CD4-positive, alpha-beta memory T cell (primary cell): Measurements from ENCODE around the gene SPRY1. TPM values are rescaled to one million over a fixed set of nuclear protein-coding genes. Genes with fewer than 3 reads are reported as not detected.
A peak's percentile ranks its signal among the peaks of the same experiment; 100 is the strongest.

ENCODE experiments used
- CTCF ChIA-PET: fragments of 350-600 bp; sonication (Branson Sonifier 250); formaldehyde crosslinking; loops from one replicate; lab custom pipeline; 2021; ENCODE audit warnings: inconsistent platforms; ENCODE audit not compliant: partially characterized antibody; lab: Charles Lee
- POLR2A ChIA-PET: fragments of 350-600 bp; sonication (Branson Sonifier 250); formaldehyde crosslinking; loops from one replicate; lab custom pipeline; 2021; ENCODE audit not compliant: partially characterized antibody; lab: Charles Lee
- DNase-seq, 5 donors: peaks; one replicate each; pipeline versions ENCODE4 v3.0.0 to v3.0.0-alpha.2; 2020 to 2022; ENCODE audit warnings: mixed read lengths in 1 of 5
- H3K27ac ChIP-seq: one replicate; pipeline ENCODE4 v1.7.0; 2013; ENCODE audit warnings: low read depth, low read length
- H3K27me3 ChIP-seq: 2 replicates; pipeline ENCODE4 v1.7.0; 2013; ENCODE audit warnings: mild to moderate bottlenecking, low read length, moderate library complexity; ENCODE audit not compliant: insufficient read depth
- H3K36me3 ChIP-seq: 2 replicates; pipeline ENCODE4 v1.7.0; 2013; ENCODE audit warnings: mild to moderate bottlenecking, low read length, moderate library complexity; ENCODE audit not compliant: insufficient read depth
- H3K4me1 ChIP-seq: 2 replicates; pipeline ENCODE4 v1.7.0; 2013; ENCODE audit warnings: mild to moderate bottlenecking, low read length, moderate library complexity; ENCODE audit not compliant: insufficient read depth
- H3K4me3 ChIP-seq, 2 donors: one replicate each; pipeline ENCODE4 v1.7.0; 2013; ENCODE audit warnings: low read length in 2 of 2, mild to moderate bottlenecking in 1 of 2
- H3K9me3 ChIP-seq, 2 donors: one replicate each; pipeline ENCODE4 v1.7.0; 2013; ENCODE audit warnings: low read length in 2 of 2, control low read depth in 1 of 2; ENCODE audit not compliant: control insufficient read depth in 1 of 2
- H3K27ac Mint-ChIP-seq, 7 donors: one replicate each; pipeline ENCODE4 v1.8.0; 2020 to 2021; ENCODE audit warnings: mixed read lengths in 7 of 7, mild to moderate bottlenecking in 6 of 7, inconsistent platforms in 3 of 7, moderate library complexity in 3 of 7
- H3K27me3 Mint-ChIP-seq, 2 donors: one replicate each; pipeline ENCODE4 v1.8.0; 2020 to 2021; ENCODE audit warnings: mixed read lengths in 2 of 2
- H3K36me3 Mint-ChIP-seq, 2 donors: one replicate each; pipeline ENCODE4 v1.8.0; 2020 to 2021; ENCODE audit warnings: mixed read lengths in 2 of 2, inconsistent platforms in 1 of 2, mild to moderate bottlenecking in 1 of 2
- H3K4me1 Mint-ChIP-seq, 4 donors: one replicate each; pipeline ENCODE4 v1.8.0; 2020 to 2021; ENCODE audit warnings: mixed read lengths in 4 of 4, mild to moderate bottlenecking in 1 of 4
- H3K4me3 Mint-ChIP-seq, 8 donors: one replicate each; pipeline ENCODE4 v1.8.0; 2020 to 2021; ENCODE audit warnings: mixed read lengths in 8 of 8, mild to moderate bottlenecking in 7 of 8, moderate library complexity in 6 of 8, inconsistent platforms in 3 of 8
- H3K9me3 Mint-ChIP-seq, 8 donors: one replicate each; pipeline ENCODE4 v1.8.0; 2020 to 2021; ENCODE audit warnings: mixed read lengths in 8 of 8, mild to moderate bottlenecking in 5 of 8, inconsistent platforms in 3 of 8, moderate library complexity in 1 of 8
- intact Hi-C: fragments of 100-400 bp; cut with micrococcal nuclease; formaldehyde crosslinking; loops from one replicate; pipeline ENCODE4 v1.15.1; 2023
- polyA plus RNA-seq, 2 donors: library from polyadenylated mRNA; unstranded; fragments of 300-500 nt; fragmentation: Illumina TruSeq; gene quantifications; one replicate each; pipeline ENCODE4 v1.2.3, GENCODE V29; 2021
- total RNA-seq, 2 experiments: library from RNA; stranded (reverse); gene quantifications; one replicate each; pipeline ENCODE4 v1.2.3, GENCODE V29; 2021

The SPRY1 gene
- total and polyA plus RNA-seq, 4 experiments from 2014 or later = 4.4 to 8.2 (median 6.1) TPM

DNA sequence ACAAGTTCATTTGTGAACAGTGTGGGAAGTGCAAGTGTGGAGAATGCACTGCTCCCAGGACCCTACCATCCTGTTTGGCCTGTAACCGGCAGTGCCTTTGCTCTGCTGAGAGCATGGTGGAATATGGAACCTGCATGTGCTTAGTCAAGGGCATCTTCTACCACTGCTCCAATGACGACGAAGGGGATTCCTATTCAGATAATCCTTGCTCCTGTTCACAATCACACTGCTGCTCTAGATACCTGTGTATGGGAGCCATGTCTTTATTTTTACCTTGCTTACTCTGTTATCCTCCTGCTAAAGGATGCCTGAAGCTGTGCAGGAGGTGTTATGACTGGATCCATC lies 5.5 kb downstream of the SPRY1 start:
- H3K4me1 Mint-ChIP-seq = peaks cover 12 to 24% (median 17%) of the 10 kb centered on the region in 4 donors
- POLR2A ChIA-PET = no interaction called here

GRCh38 chr4:123403080-123403604 lies 6.5 kb downstream of the SPRY1 start:
- Mint-ChIP-seq H3K27me3 (peaks cover 15 to 20% of the 10 kb centered on the region in 2 donors), H3K9me3 (no peaks in the 10 kb centered on the region), H3K36me3 (peaks cover 0 to 4% of the 10 kb centered on the region in 2 donors), H3K4me3 (no peak overlapping the region), H3K27ac (no peak overlapping the region), H3K4me1 (peaks cover 10 to 19% (median 13%) of the 10 kb centered on the region in 4 donors)
- DNase-seq = no peak
- no peak overlapping the region for H3K27ac ChIP-seq
- peaks cover 7% of the 10 kb centered on the region for H3K27me3 ChIP-seq
- ChIA-PET POLR2A (no interaction called here), CTCF (interaction anchor here (0.6 kb wide), 1 partner anchor 12 kb away, joined by 3 read pairs; no protein-coding TSS in a partner anchor)
- H3K9me3 ChIP-seq = no peaks in the 10 kb centered on the region
- no peaks in the 10 kb centered on the region for H3K36me3 ChIP-seq
- no peak overlapping the region for H3K4me3 ChIP-seq
- peaks cover 14% of the 10 kb centered on the region for H3K4me1 ChIP-seq
- intact Hi-C loops = no loop called here

More for the DNA sequence above, 5.5 kb downstream of the SPRY1 start:
- H3K27me3 ChIP-seq = peaks cover 7% of the 10 kb centered on the region
- no peak for DNase-seq
- H3K4me3 Mint-ChIP-seq = peak overlapping the region in 1 of 8 donors; percentile 10
- CTCF ChIA-PET = interaction anchor here (0.6 kb wide), 1 partner anchor 11 kb away, joined by 3 read pairs; no protein-coding TSS in a partner anchor
- peaks cover 18 to 22% of the 10 kb centered on the region in 2 donors for H3K27me3 Mint-ChIP-seq
- H3K9me3 Mint-ChIP-seq = no peaks in the 10 kb centered on the region
- H3K36me3 Mint-ChIP-seq = peaks cover 2 to 4% of the 10 kb centered on the region in 2 donors
- peaks cover 19% of the 10 kb centered on the region for H3K4me1 ChIP-seq
- intact Hi-C loops = no loop called here
- H3K4me3 ChIP-seq = no peak overlapping the region
- H3K9me3 ChIP-seq = no peaks in the 10 kb centered on the region
- no peak overlapping the region for H3K27ac Mint-ChIP-seq
- H3K36me3 ChIP-seq = no peaks in the 10 kb centered on the region
- H3K27ac ChIP-seq = no peak overlapping the region

DNA sequence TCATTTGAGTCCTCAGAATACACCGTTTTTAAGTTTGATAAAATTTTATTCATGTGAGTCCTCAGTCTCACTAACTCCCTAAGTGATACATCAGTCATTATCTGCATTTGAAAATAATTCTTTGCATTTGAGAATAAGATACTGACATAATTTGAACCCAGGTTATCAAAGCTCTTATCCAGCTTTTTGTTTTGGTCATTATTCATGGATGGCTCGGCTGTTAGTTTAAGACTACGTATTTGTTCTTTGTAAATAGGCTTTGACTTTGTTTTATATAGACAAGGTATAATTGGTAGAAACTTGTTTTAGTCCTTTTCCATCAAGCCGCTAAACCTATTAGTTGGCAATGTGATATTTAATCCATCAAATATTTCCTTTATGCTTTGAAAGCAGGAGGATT lies 7.9 kb downstream of the SPRY1 start:
- no peak for DNase-seq
- Histone ChIP-seq H3K4me1 (peaks cover 4% of the 10 kb centered on the region), H3K27me3 (peaks cover 7% of the 10 kb centered on the region), H3K4me3 (no peak overlapping the region), H3K36me3 (no peaks in the 10 kb centered on the region), H3K27ac (no peak overlapping the region), H3K9me3 (no peaks in the 10 kb centered on the region)
- H3K9me3 Mint-ChIP-seq = no peaks in the 10 kb centered on the region
- peaks cover 14 to 17% of the 10 kb centered on the region in 2 donors for H3K27me3 Mint-ChIP-seq
- H3K27ac Mint-ChIP-seq = no peak overlapping the region
- POLR2A ChIA-PET = interaction anchor here (1.9 kb wide), 1 partner anchor 7 kb away, joined by 4 read pairs; no protein-coding TSS in a partner anchor
- peaks cover 0 to 4% of the 10 kb centered on the region in 2 donors for H3K36me3 Mint-ChIP-seq
- H3K4me1 Mint-ChIP-seq = peaks cover 7 to 10% (median 7%) of the 10 kb centered on the region in 4 donors
- intact Hi-C loops = no loop called here
- CTCF ChIA-PET = no interaction called here
- H3K4me3 Mint-ChIP-seq = no peak overlapping the region

GRCh38 chr4:123405267-123405865 lies 8.8 kb downstream of the SPRY1 start:
- H3K27ac Mint-ChIP-seq = no peak overlapping the region
- no peak overlapping the region for H3K27ac ChIP-seq
- peaks cover 0 to 4% of the 10 kb centered on the region in 2 donors for H3K36me3 Mint-ChIP-seq
- H3K36me3 ChIP-seq = no peaks in the 10 kb centered on the region
- no peak for DNase-seq
- peaks cover 0 to 1% (median 0%) of the 10 kb centered on the region in 4 donors for H3K4me1 Mint-ChIP-seq
- H3K9me3 Mint-ChIP-seq = no peaks in the 10 kb centered on the region
- no peaks in the 10 kb centered on the region for H3K9me3 ChIP-seq
- POLR2A ChIA-PET = interaction anchor here (1.9 kb wide), 1 partner anchor 8 kb away, joined by 4 read pairs; no protein-coding TSS in a partner anchor
- H3K27me3 ChIP-seq = peaks cover 7% of the 10 kb centered on the region
- no peak overlapping the region for H3K4me3 ChIP-seq
- no peaks in the 10 kb centered on the region for H3K4me1 ChIP-seq
- peaks cover 7 to 9% of the 10 kb centered on the region in 2 donors for H3K27me3 Mint-ChIP-seq
- H3K4me3 Mint-ChIP-seq = no peak overlapping the region
- intact Hi-C loops = no loop called here
- CTCF ChIA-PET = interaction anchor here (1.5 kb wide), 1 partner anchor 159 kb away, joined by 3 read pairs; no protein-coding TSS in a partner anchor

DNA sequence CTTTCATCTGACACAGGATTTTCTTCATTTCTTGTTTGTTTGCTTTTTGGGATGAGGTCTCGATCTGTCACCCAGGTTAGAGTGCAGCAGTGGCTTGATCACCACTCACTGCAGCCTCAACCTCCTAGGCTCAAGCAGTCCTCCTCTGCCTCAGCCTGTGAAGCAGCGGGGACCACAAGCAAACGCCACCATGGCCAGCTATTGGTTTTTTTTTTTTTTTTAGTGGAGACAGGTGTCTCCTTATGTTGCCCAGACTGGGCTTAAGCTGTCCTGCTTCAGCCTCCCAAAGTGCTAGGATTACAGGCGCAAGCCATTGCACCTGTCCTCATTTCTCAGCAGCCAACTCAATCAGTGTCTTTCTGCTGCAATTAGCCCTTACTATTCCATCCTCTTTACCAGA lies 10.3 kb downstream of the SPRY1 start:
- Mint-ChIP-seq H3K36me3 (no peaks in the 10 kb centered on the region), H3K4me1 (peaks cover 0 to under 1% (median 0%) of the 10 kb centered on the region in 4 donors), H3K9me3 (no peaks in the 10 kb centered on the region), H3K27ac (no peak overlapping the region), H3K27me3 (peaks cover 7 to 9% of the 10 kb centered on the region in 2 donors), H3K4me3 (no peak overlapping the region)
- ChIA-PET CTCF (no interaction called here), POLR2A (interaction anchor here (0.5 kb wide), 1 partner anchor 1289 kb away, joined by 3 read pairs; no protein-coding TSS in a partner anchor)
- no peaks in the 10 kb centered on the region for H3K4me1 ChIP-seq
- intact Hi-C loops = no loop called here
- no peaks in the 10 kb centered on the region for H3K9me3 ChIP-seq
- H3K27ac ChIP-seq = no peak overlapping the region
- no peak overlapping the region for H3K4me3 ChIP-seq
- peaks cover 6% of the 10 kb centered on the region for H3K27me3 ChIP-seq
- no peak for DNase-seq
- no peaks in the 10 kb centered on the region for H3K36me3 ChIP-seq

DNA sequence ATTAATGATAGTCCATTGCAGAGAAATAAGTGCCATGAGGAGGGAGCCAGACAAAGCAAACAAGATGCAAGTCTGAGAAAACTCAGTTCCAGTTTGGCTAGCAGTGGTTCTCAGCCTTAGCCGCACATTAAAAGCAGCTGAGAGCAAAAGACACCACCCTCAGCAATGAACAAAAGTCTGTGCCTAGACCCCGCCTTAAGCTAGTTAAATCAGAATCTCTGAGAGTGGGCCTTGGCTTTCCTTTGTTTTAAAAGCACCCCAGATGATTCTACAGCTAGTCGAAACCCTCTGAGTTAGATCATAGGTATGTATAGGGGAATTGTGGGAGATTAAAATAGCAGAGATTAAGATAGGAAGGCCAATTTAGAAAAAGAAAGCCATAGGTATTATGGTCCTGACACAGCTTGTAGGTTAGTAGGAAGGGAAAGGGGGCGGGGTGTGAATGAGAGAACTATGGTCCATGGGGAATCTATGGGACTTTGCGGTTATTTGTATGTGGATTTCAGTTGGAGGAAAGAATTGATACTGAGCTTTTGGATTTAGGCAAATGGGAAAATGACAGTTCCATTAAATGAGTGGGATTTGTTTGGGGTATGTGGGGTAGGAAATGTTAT lies 12.0 kb downstream of the SPRY1 start:
- no peak for DNase-seq
- peaks cover 5 to 13% (median 10%) of the 10 kb centered on the region in 4 donors for H3K4me1 Mint-ChIP-seq
- Histone ChIP-seq H3K4me1 (peaks cover 4% of the 10 kb centered on the region), H3K36me3 (no peaks in the 10 kb centered on the region), H3K27ac (no peak overlapping the region), H3K9me3 (no peaks in the 10 kb centered on the region), H3K27me3 (no peaks in the 10 kb centered on the region), H3K4me3 (no peak overlapping the region)
- ChIA-PET CTCF (no interaction called here), POLR2A (no interaction called here)
- no peaks in the 10 kb centered on the region for H3K36me3 Mint-ChIP-seq
- H3K9me3 Mint-ChIP-seq = no peaks in the 10 kb centered on the region
- H3K27ac Mint-ChIP-seq = no peak overlapping the region
- peaks cover 5% of the 10 kb centered on the region in 2 donors for H3K27me3 Mint-ChIP-seq
- H3K4me3 Mint-ChIP-seq = no peak overlapping the region
- intact Hi-C loops = no loop called here

- no peak overlapping the region for H3K4me3 ChIP-seq
- no peaks in the 10 kb centered on the region for H3K36me3 Mint-ChIP-seq
- H3K4me1 Mint-ChIP-seq = peaks cover 5 to 13% (median 10%) of the 10 kb centered on the region in 4 donors
- H3K27me3 Mint-ChIP-seq = peaks cover 5% of the 10 kb centered on the region in 2 donors
- intact Hi-C loops = no loop called here
- H3K4me1 ChIP-seq = peaks cover 4% of the 10 kb centered on the region
- H3K9me3 ChIP-seq = no peaks in the 10 kb centered on the region
- no peaks in the 10 kb centered on the region for H3K27me3 ChIP-seq
- no peaks in the 10 kb centered on the region for H3K36me3 ChIP-seq
- H3K27ac ChIP-seq = no peak overlapping the region
- no peak overlapping the region for H3K27ac Mint-ChIP-seq
- no peak for DNase-seq
- ChIA-PET POLR2A (no interaction called here), CTCF (no interaction called here)
- H3K9me3 Mint-ChIP-seq = no peaks in the 10 kb centered on the region
- no peak overlapping the region for H3K4me3 Mint-ChIP-seq
Observed at GRCh38 chr4:123409334-123409733, 12.7 kb downstream of the SPRY1 start.
